ENCODE measurements around the gene RNU1-2.
"Not testable (repeated sequence)": the region's sequence is repeated elsewhere in the genome, so short reads cannot be mapped to it uniquely, and the experiment has no call there.

The RNU1-2 gene

GRCh38 chr1:16938351-16939321 is 42.9 kb downstream of the RNU1-2 start:
- H3K36me3 ChIP-seq (replicated peaks) = no peaks in the 10 kb centered on the region; the same call in 1 of the 2 replicates
- no peak for DNase-seq (ENCODE audit: low spot score in 2 of 2)
- H3K9me3 ChIP-seq = no peaks in the 10 kb centered on the region
- no peaks in the 10 kb centered on the region for H3K4me1 ChIP-seq
- H3K4me3 ChIP-seq = no peak overlapping the region
- in situ Hi-C loops (cut with MboI; ENCODE audit: low sequenced_read_pairs) = loop anchor here (5.0 kb wide), 1 partner anchor 456 kb away; no protein-coding TSS in a partner anchor
- H3K27me3 ChIP-seq (ENCODE audit: low read depth) = no peaks in the 10 kb centered on the region

GRCh38 chr1:16939386-16940180 is 43.8 kb downstream of the RNU1-2 start:
- H3K36me3 ChIP-seq (replicated peaks); H3K27me3 ChIP-seq (ENCODE audit: low read depth); H3K9me3 ChIP-seq; H3K4me1 ChIP-seq; DNase-seq (ENCODE audit: low spot score in 2 of 2); H3K4me3 ChIP-seq: not testable (repeated sequence)
- in situ Hi-C loops (cut with MboI; ENCODE audit: low sequenced_read_pairs) = loop anchor here (5.0 kb wide), 1 partner anchor 457 kb away; no protein-coding TSS in a partner anchor

- H3K27me3 ChIP-seq (ENCODE audit: low read depth) = no peaks in the 10 kb centered on the region
- no peaks in the 10 kb centered on the region for H3K9me3 ChIP-seq
- H3K36me3 ChIP-seq (replicated peaks) = no peaks in the 10 kb centered on the region
- H3K4me1 ChIP-seq = no peaks in the 10 kb centered on the region
- no peak for DNase-seq (ENCODE audit: low spot score in 2 of 2)
- in situ Hi-C loops (cut with MboI; ENCODE audit: low sequenced_read_pairs) = no loop called here
- no peak overlapping the region for H3K4me3 ChIP-seq
Measured at GRCh38 chr1:16944038-16944437, 48.3 kb downstream of the RNU1-2 start.

GRCh38 chr1:16945512-16945911 is 49.7 kb downstream of the RNU1-2 start:
- H3K4me3 ChIP-seq; H3K9me3 ChIP-seq; in situ Hi-C loops (cut with MboI; ENCODE audit: low sequenced_read_pairs); DNase-seq (ENCODE audit: low spot score in 2 of 2); H3K27me3 ChIP-seq (ENCODE audit: low read depth); H3K36me3 ChIP-seq (replicated peaks); H3K4me1 ChIP-seq: not testable (repeated sequence)
